Stimulated activated CD8-positive, alpha-beta memory T cell treated with anti-CD3 and anti-CD28 coated beads, Interleukin-2, amount 100 ng/mL, for 48 hours (primary cell): Measurements from ENCODE around the gene ABL1.
"Not testable (repeated sequence)": the region's sequence is repeated elsewhere in the genome, so short reads cannot be mapped to it uniquely, and the experiment has no call there.

Experiments used
- DNase-seq, 2 donors: peaks; one replicate each; pipeline ENCODE4 v3.0.0-alpha.2; 2020; ENCODE audit warnings: low read depth in 2 of 2

ABL1 gene

GRCh38 chr9:130825351-130825651 lies 9.8 kb upstream of the ABL1 start:
- DNase-seq: no peak

- DNase-seq: no peak
These were observed 9.2 kb upstream of the ABL1 start for GRCh38 chr9:130825809-130826208.

GRCh38 chr9:130829762-130830161 lies 5.3 kb upstream of the ABL1 start:
- DNase-seq: no peak

GRCh38 chr9:130830231-130830760 lies 4.8 kb upstream of the ABL1 start:
- no peak for DNase-seq

GRCh38 chr9:130831077-130831476 lies 4.0 kb upstream of the ABL1 start:
- no peak for DNase-seq

- DNase-seq: no peak
These were observed 1.7 kb upstream of the ABL1 start for GRCh38 chr9:130833031-130833990.

- peak; percentile 11 to 28 for DNase-seq
These were observed 616 bp downstream of the ABL1 start for GRCh38 chr9:130835441-130836298.

GRCh38 chr9:130837002-130837511 lies 2.0 kb downstream of the ABL1 start:
- no peak for DNase-seq

- no peak for DNase-seq
These were observed 2.6 kb downstream of the ABL1 start for GRCh38 chr9:130837643-130838042.

GRCh38 chr9:130839132-130840111 lies 4.4 kb downstream of the ABL1 start:
- DNase-seq: no peak

GRCh38 chr9:130842545-130842944 lies 7.5 kb downstream of the ABL1 start:
- DNase-seq: no peak

- DNase-seq: no peak
These were observed 8.2 kb downstream of the ABL1 start for GRCh38 chr9:130843049-130843908.

GRCh38 chr9:130844044-130844451 lies 9.0 kb downstream of the ABL1 start:
- no peak for DNase-seq

GRCh38 chr9:130845254-130845653 lies 10.2 kb downstream of the ABL1 start:
- DNase-seq: no peak

- DNase-seq: no peak
These were observed 10.9 kb downstream of the ABL1 start for GRCh38 chr9:130845901-130846481.

- DNase-seq: no peak
These were observed 11.6 kb downstream of the ABL1 start for GRCh38 chr9:130846487-130847305.

- DNase-seq: no peak
These were observed 12.5 kb downstream of the ABL1 start for GRCh38 chr9:130847306-130848217.

- DNase-seq: not testable (repeated sequence)
These were observed 13.5 kb downstream of the ABL1 start for GRCh38 chr9:130848514-130848913.
